Thyroid gland (tissue), 4 donors: ENCODE measurements around the gene CCDC70. TPM values are rescaled to one million over a fixed set of nuclear protein-coding genes. Genes with fewer than 3 reads are reported as not detected.
A peak's percentile ranks its signal among the peaks of the same experiment; 100 is the strongest.

Experiments used
- DNase-seq, 2 donors: peaks; one replicate each; pipeline ENCODE4 v3.0.0-alpha.2; 2019
- H3K27ac ChIP-seq, 3 donors: fragments of 200-600 bp; sonication (generic); 1 replicate in 2 of 3; 2 replicates in 1 of 3; pipeline ENCODE4 v1.5.1; 2016 to 2019; ENCODE audit warnings: mild to moderate bottlenecking in 1 of 3, moderate library complexity in 1 of 3
- H3K27me3 ChIP-seq: fragments of 200-600 bp; sonication (generic); one replicate; pipeline ENCODE4 v1.5.1; 2019
- H3K36me3 ChIP-seq, 2 donors: fragments of 200-600 bp; sonication (generic); one replicate each; pipeline ENCODE4 v1.5.1; 2016 to 2019
- H3K4me1 ChIP-seq, 2 donors: fragments of 200-600 bp; sonication (generic); one replicate each; pipeline ENCODE4 v1.5.1; 2017 to 2019
- H3K4me3 ChIP-seq, 3 donors: fragments of 200-600 bp; sonication (generic); replicated peaks in 1 of 3; 1 replicate in 2 of 3; 2 replicates in 1 of 3; pipeline ENCODE4 v1.5.1; 2016; ENCODE audit warnings: mild to moderate bottlenecking in 1 of 3
- H3K9me3 ChIP-seq: fragments of 200-600 bp; sonication (generic); one replicate; pipeline ENCODE4 v1.5.1; 2017
- CTCF ChIP-seq, 6 experiments: fragments of 200-600 bp in 3 of 6; fragments of 450-650 bp in 3 of 6; sonication (generic) in 3 of 6; IDR thresholded peaks; one replicate each; pipeline ENCODE4 v1.5.1; 2016 to 2019; ENCODE audit warnings: antibody characterized with exemption in 6 of 6, mild to moderate bottlenecking in 2 of 6, inconsistent platforms in 1 of 6, moderate library complexity in 1 of 6
- POLR2A ChIP-seq, 2 donors: fragments of 450-650 bp; IDR thresholded peaks; one replicate each; pipeline ENCODE4 v1.6.1; 2017; ENCODE audit warnings: antibody characterized with exemption in 2 of 2, mild to moderate bottlenecking in 2 of 2, moderate library complexity in 1 of 2
- WGBS, 2 donors: methylation state at CpG; one replicate each; pipeline ENCODE4 v1.1.5; 2017; 5-methylcytosine and 5-hydroxymethylcytosine counted together
- intact Hi-C: fragments of 100-400 bp; cut with DNase I; formaldehyde crosslinking; loops from one replicate; pipeline ENCODE4 v1.15.1; 2023
- total RNA-seq, 4 donors: library from RNA; depleted of rRNA; stranded (reverse); fragments of >200 nt; gene quantifications; one replicate each; pipeline ENCODE4 v1.2.3, GENCODE V29; 2016

CCDC70 gene
- total RNA-seq, 4 donors from 2014 or later: 0.40 TPM; not detected in 3

- intact Hi-C loops: loop anchor here (10.0 kb wide), 1 partner anchor 164 kb away; no protein-coding TSS in a partner anchor
- no peaks in the 10 kb centered on the region for H3K27me3 ChIP-seq
- no peak overlapping the region for H3K4me3 ChIP-seq
- no peaks in the 10 kb centered on the region for H3K9me3 ChIP-seq
- H3K27ac ChIP-seq: no peak overlapping the region
- no peak for DNase-seq
- H3K4me1 ChIP-seq: peaks cover 0 to 4% of the 10 kb centered on the region in 2 donors
- 78 to 82% methylated on average over 6 of the region's 6 CpGs for WGBS, 2 donors
- TF ChIP-seq CTCF (IDR thresholded peaks at IDR 0.05) (no peak), POLR2A (IDR thresholded peaks at IDR 0.05) (no peak)
- no peaks in the 10 kb centered on the region for H3K36me3 ChIP-seq
Observed at GRCh38 chr13:51840917-51841316, 20.9 kb upstream of the CCDC70 start.

GRCh38 chr13:51841732-51842131 lies 20.0 kb upstream of the CCDC70 start:
- Histone ChIP-seq H3K36me3 (no peaks in the 10 kb centered on the region), H3K27ac (no peak overlapping the region), H3K9me3 (no peaks in the 10 kb centered on the region), H3K4me3 (no peak overlapping the region), H3K4me1 (peaks cover 0 to 4% of the 10 kb centered on the region in 2 donors), H3K27me3 (no peaks in the 10 kb centered on the region)
- TF ChIP-seq POLR2A (IDR thresholded peaks at IDR 0.05) (no peak), CTCF (IDR thresholded peaks at IDR 0.05) (no peak)
- intact Hi-C loops: loop anchor here (10.0 kb wide), 1 partner anchor 163 kb away; no protein-coding TSS in a partner anchor
- WGBS, 2 donors: 76% methylated on average over 6 of the region's 6 CpGs
- DNase-seq: no peak

GRCh38 chr13:51843529-51843928 lies 18.2 kb upstream of the CCDC70 start:
- 64 to 76% methylated on average over 3 of the region's 3 CpGs for WGBS, 2 donors
- no peaks in the 10 kb centered on the region for H3K36me3 ChIP-seq
- no peak overlapping the region for H3K27ac ChIP-seq
- peaks cover 0 to 4% of the 10 kb centered on the region in 2 donors for H3K4me1 ChIP-seq
- no peak for DNase-seq
- no peaks in the 10 kb centered on the region for H3K27me3 ChIP-seq
- H3K9me3 ChIP-seq: no peaks in the 10 kb centered on the region
- intact Hi-C loops: loop anchor here (10.0 kb wide), 1 partner anchor 161 kb away; no protein-coding TSS in a partner anchor
- H3K4me3 ChIP-seq: no peak overlapping the region
- TF ChIP-seq CTCF (IDR thresholded peaks at IDR 0.05): no peak
- TF ChIP-seq POLR2A (IDR thresholded peaks at IDR 0.05): no peak

- Histone ChIP-seq H3K27ac (no peak within 1 kb of the TSS), H3K9me3 (no peaks in the 10 kb centered on the region), H3K4me3 (no peak within 1 kb of the TSS), H3K27me3 (no peaks in the 10 kb centered on the region), H3K36me3 (no peaks in the 10 kb centered on the region), H3K4me1 (peaks cover 0 to 4% of the 10 kb centered on the region in 2 donors)
- no peak for TF ChIP-seq POLR2A (IDR thresholded peaks at IDR 0.05)
- peak; percentile 44 to 98 (median 71) for TF ChIP-seq CTCF (IDR thresholded peaks at IDR 0.05)
- DNase-seq: peak; percentile 56 to 60
- intact Hi-C loops: loop anchor here (10.0 kb wide), 1 partner anchor 160 kb away; no protein-coding TSS in a partner anchor
- WGBS, 2 donors: 34 to 43% methylated on average over 19 to 20 of the region's 20 CpGs
Observed at GRCh38 chr13:51844862-51845573, 16.8 kb upstream of the CCDC70 start, which contains the start of gene TMEM272. Gene TMEM272, minus strand, starts transcription at chr13:51845177. Its CDS starts 6,647 bp downstream, at chr13:51838530.
